H1 (cell line): Measurements from ENCODE around the gene RRP1.

ENCODE experiments used
- CBX8 ChIP-seq: fragments of 300-800, 300-1000 bp; sonication (generic); IDR thresholded peaks from 2 replicates; pipeline ENCODE4 v1.7.1; 2016; ENCODE audit warnings: low read depth, low read length, borderline replicate concordance
- RBBP5 ChIP-seq: IDR thresholded peaks from 2 replicates; pipeline ENCODE4 v1.7.1; 2012; ENCODE audit warnings: low read depth, mild to moderate bottlenecking, inconsistent platforms, low read length, moderate library complexity, borderline replicate concordance

DNA sequence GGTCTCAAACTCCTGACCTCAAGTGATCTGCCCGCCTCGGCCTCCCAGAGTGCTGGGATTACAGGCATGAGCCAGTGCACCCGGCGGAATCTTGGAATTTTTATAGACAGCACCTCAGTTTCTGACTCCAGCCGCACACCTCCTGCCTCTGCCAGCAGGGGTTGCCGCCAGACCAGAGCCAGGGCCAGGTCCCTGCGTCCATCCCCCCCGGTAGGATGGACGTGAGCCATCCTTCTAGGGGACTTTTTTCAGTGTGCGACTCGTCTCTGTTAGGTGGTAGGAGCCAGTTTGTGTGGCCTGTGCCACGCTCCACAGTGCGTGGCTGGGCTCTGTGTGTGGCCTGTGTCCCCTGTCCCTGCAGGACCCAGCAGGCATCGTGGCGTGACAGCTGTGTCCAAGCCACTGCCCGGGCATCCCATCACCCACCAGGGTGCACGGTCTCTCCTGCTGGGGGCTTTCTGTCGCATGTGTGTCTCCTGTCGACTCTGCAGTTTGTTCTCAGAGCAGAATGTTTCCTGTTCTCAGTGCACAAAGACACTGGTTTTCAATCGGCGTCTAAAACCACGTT is 28.9 kb upstream of the RRP1 start:
- TF ChIP-seq RBBP5 (no peak), CBX8 (no peak)
